Nephron (organoid): ENCODE data around the gene LGI1.

Experiments used
- H3K27ac Mint-ChIP-seq, 3 experiments: 2 replicates each; pipeline ENCODE4 v1.8.0; 2020; ENCODE audit warnings: mixed read lengths in 3 of 3, mild to moderate bottlenecking in 2 of 3, moderate library complexity in 1 of 3
- H3K27me3 Mint-ChIP-seq: 2 replicates; pipeline ENCODE4 v1.8.0; 2021; ENCODE audit warnings: low read depth, mild to moderate bottlenecking, moderate library complexity, mixed read lengths
- H3K36me3 Mint-ChIP-seq: 2 replicates; pipeline ENCODE4 v1.8.0; 2020; ENCODE audit warnings: low read depth, mixed read lengths
- H3K4me1 Mint-ChIP-seq: 2 replicates; pipeline ENCODE4 v1.8.0; 2020; ENCODE audit warnings: mixed read lengths
- H3K4me3 Mint-ChIP-seq, 3 experiments: 2 replicates each; pipeline ENCODE4 v1.8.0; 2020; ENCODE audit warnings: mild to moderate bottlenecking in 3 of 3, mixed read lengths in 3 of 3, moderate library complexity in 2 of 3
- H3K9me3 Mint-ChIP-seq: 2 replicates; pipeline ENCODE4 v1.8.0; 2020; ENCODE audit warnings: mixed read lengths
- TF ChIP-seq, protein P1 (sequence below), 3 experiments: fragments of 200-600 bp; sonication (generic); IDR thresholded peaks; one replicate each; pipeline ENCODE4 v1.5.0; 2021; ENCODE audit warnings: antibody characterized with exemption in 3 of 3; ENCODE audit not compliant: unreplicated experiment in 3 of 3

The LGI1 gene

GRCh38 chr10:93718937-93719725 lies 38.6 kb upstream of the LGI1 start:
- TF ChIP-seq, protein P1, sequence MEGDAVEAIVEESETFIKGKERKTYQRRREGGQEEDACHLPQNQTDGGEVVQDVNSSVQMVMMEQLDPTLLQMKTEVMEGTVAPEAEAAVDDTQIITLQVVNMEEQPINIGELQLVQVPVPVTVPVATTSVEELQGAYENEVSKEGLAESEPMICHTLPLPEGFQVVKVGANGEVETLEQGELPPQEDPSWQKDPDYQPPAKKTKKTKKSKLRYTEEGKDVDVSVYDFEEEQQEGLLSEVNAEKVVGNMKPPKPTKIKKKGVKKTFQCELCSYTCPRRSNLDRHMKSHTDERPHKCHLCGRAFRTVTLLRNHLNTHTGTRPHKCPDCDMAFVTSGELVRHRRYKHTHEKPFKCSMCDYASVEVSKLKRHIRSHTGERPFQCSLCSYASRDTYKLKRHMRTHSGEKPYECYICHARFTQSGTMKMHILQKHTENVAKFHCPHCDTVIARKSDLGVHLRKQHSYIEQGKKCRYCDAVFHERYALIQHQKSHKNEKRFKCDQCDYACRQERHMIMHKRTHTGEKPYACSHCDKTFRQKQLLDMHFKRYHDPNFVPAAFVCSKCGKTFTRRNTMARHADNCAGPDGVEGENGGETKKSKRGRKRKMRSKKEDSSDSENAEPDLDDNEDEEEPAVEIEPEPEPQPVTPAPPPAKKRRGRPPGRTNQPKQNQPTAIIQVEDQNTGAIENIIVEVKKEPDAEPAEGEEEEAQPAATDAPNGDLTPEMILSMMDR (IDR thresholded peaks at IDR 0.05; ENCODE audit: unreplicated experiment in 3 of 3) = no peak
- Mint-ChIP-seq H3K36me3 (no peaks in the 10 kb centered on the region), H3K27ac (no peak overlapping the region)

GRCh38 chr10:93719901-93720300 lies 37.8 kb upstream of the LGI1 start:
- H3K36me3 Mint-ChIP-seq = no peaks in the 10 kb centered on the region
- peaks cover 9% of the 10 kb centered on the region for H3K27me3 Mint-ChIP-seq
- H3K4me3 Mint-ChIP-seq = no peak overlapping the region
- H3K27ac Mint-ChIP-seq = no peak overlapping the region
- TF ChIP-seq, protein P1 (IDR thresholded peaks at IDR 0.05; ENCODE audit: unreplicated experiment in 3 of 3) = no peak
- no peaks in the 10 kb centered on the region for H3K9me3 Mint-ChIP-seq
- no peaks in the 10 kb centered on the region for H3K4me1 Mint-ChIP-seq

More at GRCh38 chr10:93718937-93719725, 38.6 kb upstream of the LGI1 start:
- H3K27me3 Mint-ChIP-seq = peaks cover 9% of the 10 kb centered on the region
- H3K9me3 Mint-ChIP-seq = no peaks in the 10 kb centered on the region
- H3K4me1 Mint-ChIP-seq = no peaks in the 10 kb centered on the region
- H3K4me3 Mint-ChIP-seq = no peak overlapping the region

GRCh38 chr10:93722550-93722949 lies 35.2 kb upstream of the LGI1 start:
- Mint-ChIP-seq H3K9me3 (no peaks in the 10 kb centered on the region), H3K4me3 (no peak overlapping the region), H3K4me1 (no peaks in the 10 kb centered on the region), H3K36me3 (no peaks in the 10 kb centered on the region), H3K27ac (no peak overlapping the region), H3K27me3 (peaks cover 16% of the 10 kb centered on the region)
- TF ChIP-seq, protein P1 (IDR thresholded peaks at IDR 0.05; ENCODE audit: unreplicated experiment in 3 of 3) = no peak

DNA sequence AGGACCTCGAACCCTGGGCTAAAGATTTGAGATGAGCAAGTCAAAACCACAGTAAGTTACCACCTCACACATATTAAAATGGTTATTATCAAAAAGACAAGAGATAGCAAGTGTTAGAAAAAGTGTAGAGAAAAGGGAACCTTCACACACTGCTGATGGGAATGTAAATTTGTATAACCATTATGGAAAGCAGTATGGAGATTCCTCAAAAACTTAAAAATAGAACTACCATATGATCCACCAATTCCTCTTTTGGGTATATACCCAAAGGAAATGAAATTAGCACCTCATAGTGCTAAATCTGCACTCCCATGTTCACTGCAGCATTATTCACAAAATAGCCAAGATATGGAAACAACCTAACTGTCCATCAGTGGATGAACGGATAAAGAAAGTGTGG lies 34.6 kb upstream of the LGI1 start:
- no peaks in the 10 kb centered on the region for H3K9me3 Mint-ChIP-seq
- H3K4me1 Mint-ChIP-seq = no peaks in the 10 kb centered on the region
- no peak overlapping the region for H3K27ac Mint-ChIP-seq
- no peak overlapping the region for H3K4me3 Mint-ChIP-seq
- peaks cover 12% of the 10 kb centered on the region for H3K27me3 Mint-ChIP-seq
- no peaks in the 10 kb centered on the region for H3K36me3 Mint-ChIP-seq
- TF ChIP-seq, protein P1 (IDR thresholded peaks at IDR 0.05; ENCODE audit: unreplicated experiment in 3 of 3) = no peak

- Mint-ChIP-seq H3K27me3 (peaks cover 8% of the 10 kb centered on the region), H3K36me3 (no peaks in the 10 kb centered on the region), H3K9me3 (no peaks in the 10 kb centered on the region), H3K4me3 (no peak overlapping the region), H3K27ac (no peak overlapping the region), H3K4me1 (no peaks in the 10 kb centered on the region)
- TF ChIP-seq, protein P1 (IDR thresholded peaks at IDR 0.05; ENCODE audit: unreplicated experiment in 3 of 3) = no peak
Observed at GRCh38 chr10:93726024-93726423, 31.7 kb upstream of the LGI1 start.

DNA sequence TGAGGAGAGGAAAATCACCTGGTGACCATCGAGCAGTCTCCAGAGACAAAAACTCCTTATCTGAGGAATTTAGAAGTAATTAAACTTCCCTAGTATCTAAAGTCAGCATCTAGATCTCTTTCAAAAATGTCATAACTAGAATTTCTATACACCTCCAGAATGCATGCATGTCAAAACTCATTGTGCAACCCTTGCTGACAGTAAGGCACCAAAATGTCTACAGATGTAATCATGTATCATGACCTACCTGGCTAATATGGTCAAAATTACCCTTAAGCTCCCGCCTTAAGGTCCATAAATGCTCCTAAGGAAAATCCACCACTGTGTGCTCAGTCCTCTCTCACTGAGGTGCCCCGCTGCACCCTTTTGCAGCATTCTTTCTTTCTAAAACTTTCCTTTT lies 16.4 kb upstream of the LGI1 start:
- no peaks in the 10 kb centered on the region for H3K36me3 Mint-ChIP-seq
- no peaks in the 10 kb centered on the region for H3K9me3 Mint-ChIP-seq

More for the DNA sequence above, 16.4 kb upstream of the LGI1 start:
- no peaks in the 10 kb centered on the region for H3K4me1 Mint-ChIP-seq
- H3K27me3 Mint-ChIP-seq = no peaks in the 10 kb centered on the region
- H3K27ac Mint-ChIP-seq = no peak overlapping the region
- H3K4me3 Mint-ChIP-seq = no peak overlapping the region
- TF ChIP-seq, protein P1 (IDR thresholded peaks at IDR 0.05; ENCODE audit: unreplicated experiment in 3 of 3) = no peak
